SK-N-SH (cell line): ENCODE data around the gene GOLT1A.

ENCODE experiments used
- EP300 ChIP-seq, 2 experiments: IDR thresholded peaks; 2 replicates each; pipeline versions ENCODE4 v1.4.0 to v1.6.1; 2012; ENCODE audit warnings: borderline replicate concordance in 1 of 2, low read depth in 1 of 2, low read length in 1 of 2
- EZH2phosphoT487 ChIP-seq: fragments of 200-600 bp; sonication (generic); IDR thresholded peaks from 2 replicates; pipeline ENCODE4 v1.6.1; 2017; ENCODE audit warnings: low read depth, mixed run types, mild to moderate bottlenecking, antibody characterized with exemption, moderate library complexity, borderline replicate concordance
- FOXJ3 ChIP-seq: sonication (generic); formaldehyde crosslinking; IDR thresholded peaks from 2 replicates; pipeline ENCODE4 v1.5.1; 2020; ENCODE audit warnings: mild to moderate bottlenecking, missing genetic modification reagents
- GABPA ChIP-seq: IDR thresholded peaks from 2 replicates; pipeline ENCODE4 v1.4.0; 2012; ENCODE audit warnings: low read depth, mild to moderate bottlenecking
- GATA2 ChIP-seq: sonication (generic); formaldehyde crosslinking; IDR thresholded peaks from 2 replicates; pipeline ENCODE4 v1.5.0; 2020; ENCODE audit warnings: mild to moderate bottlenecking, missing genetic modification reagents
- JUND ChIP-seq: IDR thresholded peaks from 2 replicates; pipeline ENCODE4 v1.4.0; 2012
- MEF2A ChIP-seq: IDR thresholded peaks from 2 replicates; pipeline ENCODE4 v1.4.0; 2012; ENCODE audit warnings: low read depth, borderline replicate concordance
- MXI1 ChIP-seq: IDR thresholded peaks from 2 replicates; pipeline ENCODE4 v1.6.1; 2012; ENCODE audit warnings: mild to moderate bottlenecking, low read depth, low read length, improper control_type of control experiment
- NFIC ChIP-seq: IDR thresholded peaks from 2 replicates; pipeline ENCODE4 v1.4.0; 2012; ENCODE audit warnings: borderline replicate concordance
- POLR2AphosphoS5 ChIP-seq: IDR thresholded peaks from 2 replicates; pipeline ENCODE4 v1.6.1; 2012; ENCODE audit warnings: low read depth, low read length
- TF ChIP-seq, protein P1 (sequence below): fragments of 200-600 bp; sonication (generic); IDR thresholded peaks from 2 replicates; pipeline ENCODE4 v1.6.1; 2017; ENCODE audit warnings: antibody characterized with exemption, mild to moderate bottlenecking, moderate library complexity
- TF ChIP-seq, protein P2 (sequence below): IDR thresholded peaks from 2 replicates; pipeline ENCODE4 v1.4.0; 2012; ENCODE audit warnings: low read depth, borderline replicate concordance
- TF ChIP-seq, protein P3 (sequence below): IDR thresholded peaks from 2 replicates; pipeline ENCODE4 v1.4.0; 2012; ENCODE audit warnings: low read depth, borderline replicate concordance

DNA sequence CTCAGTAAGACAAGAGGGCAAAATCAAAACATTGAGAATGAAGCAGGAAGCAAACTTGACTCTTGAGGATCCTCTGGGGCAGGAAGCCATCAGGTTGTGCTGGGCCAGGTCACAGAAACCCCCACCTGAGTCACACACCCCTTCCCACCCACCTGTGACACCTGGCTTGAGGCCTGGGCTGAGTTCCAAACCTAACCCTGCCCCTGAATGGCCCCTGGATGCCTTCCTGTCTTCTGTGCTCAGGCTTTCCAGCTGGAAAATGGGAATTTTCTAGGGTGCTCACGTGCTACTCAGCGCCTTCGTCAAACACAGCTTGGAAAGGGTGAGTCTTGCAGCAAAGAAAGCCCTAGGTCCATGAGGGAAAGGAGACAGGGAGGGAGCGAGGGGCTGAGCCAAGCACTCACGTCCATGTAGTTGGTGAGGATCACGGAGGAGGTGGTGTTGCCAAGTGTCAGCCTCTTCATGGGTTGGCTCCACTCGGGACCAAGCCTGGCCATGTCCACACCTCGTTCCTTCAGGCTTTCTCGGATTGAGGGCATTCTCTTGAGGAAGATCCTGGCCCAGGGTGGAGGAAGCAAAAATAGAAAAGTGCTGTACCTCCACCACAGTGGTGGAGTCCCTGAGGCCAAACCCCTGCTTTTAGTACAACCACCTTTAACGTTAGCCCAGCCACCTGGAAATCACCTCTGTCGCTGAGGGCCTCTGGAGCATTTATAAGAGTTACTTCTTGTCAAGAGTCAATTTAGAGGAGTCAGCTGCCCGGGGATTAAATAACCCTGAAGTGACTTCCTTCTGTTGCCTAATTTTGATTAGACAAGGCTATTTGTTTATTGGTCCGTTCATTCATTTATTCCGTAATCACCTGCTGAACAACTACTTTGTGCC, 51.9 kb downstream of the GOLT1A start:
- TF ChIP-seq EP300 (IDR thresholded peaks at IDR 0.05; ENCODE audit: borderline replicate concordance in 1 of 2, low read depth in 1 of 2, low read length in 1 of 2) (no peak), MEF2A (no peak), EZH2phosphoT487 (no peak), POLR2AphosphoS5 (no peak), NFIC (no peak), JUND (no peak), MXI1 (no peak), GATA2 (CRISPR knock-in tag) (no peak), FOXJ3 (CRISPR knock-in tag) (no peak), GABPA (no peak)
- TF ChIP-seq, protein P1, sequence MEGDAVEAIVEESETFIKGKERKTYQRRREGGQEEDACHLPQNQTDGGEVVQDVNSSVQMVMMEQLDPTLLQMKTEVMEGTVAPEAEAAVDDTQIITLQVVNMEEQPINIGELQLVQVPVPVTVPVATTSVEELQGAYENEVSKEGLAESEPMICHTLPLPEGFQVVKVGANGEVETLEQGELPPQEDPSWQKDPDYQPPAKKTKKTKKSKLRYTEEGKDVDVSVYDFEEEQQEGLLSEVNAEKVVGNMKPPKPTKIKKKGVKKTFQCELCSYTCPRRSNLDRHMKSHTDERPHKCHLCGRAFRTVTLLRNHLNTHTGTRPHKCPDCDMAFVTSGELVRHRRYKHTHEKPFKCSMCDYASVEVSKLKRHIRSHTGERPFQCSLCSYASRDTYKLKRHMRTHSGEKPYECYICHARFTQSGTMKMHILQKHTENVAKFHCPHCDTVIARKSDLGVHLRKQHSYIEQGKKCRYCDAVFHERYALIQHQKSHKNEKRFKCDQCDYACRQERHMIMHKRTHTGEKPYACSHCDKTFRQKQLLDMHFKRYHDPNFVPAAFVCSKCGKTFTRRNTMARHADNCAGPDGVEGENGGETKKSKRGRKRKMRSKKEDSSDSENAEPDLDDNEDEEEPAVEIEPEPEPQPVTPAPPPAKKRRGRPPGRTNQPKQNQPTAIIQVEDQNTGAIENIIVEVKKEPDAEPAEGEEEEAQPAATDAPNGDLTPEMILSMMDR, result no peak
- TF ChIP-seq, protein P2, sequence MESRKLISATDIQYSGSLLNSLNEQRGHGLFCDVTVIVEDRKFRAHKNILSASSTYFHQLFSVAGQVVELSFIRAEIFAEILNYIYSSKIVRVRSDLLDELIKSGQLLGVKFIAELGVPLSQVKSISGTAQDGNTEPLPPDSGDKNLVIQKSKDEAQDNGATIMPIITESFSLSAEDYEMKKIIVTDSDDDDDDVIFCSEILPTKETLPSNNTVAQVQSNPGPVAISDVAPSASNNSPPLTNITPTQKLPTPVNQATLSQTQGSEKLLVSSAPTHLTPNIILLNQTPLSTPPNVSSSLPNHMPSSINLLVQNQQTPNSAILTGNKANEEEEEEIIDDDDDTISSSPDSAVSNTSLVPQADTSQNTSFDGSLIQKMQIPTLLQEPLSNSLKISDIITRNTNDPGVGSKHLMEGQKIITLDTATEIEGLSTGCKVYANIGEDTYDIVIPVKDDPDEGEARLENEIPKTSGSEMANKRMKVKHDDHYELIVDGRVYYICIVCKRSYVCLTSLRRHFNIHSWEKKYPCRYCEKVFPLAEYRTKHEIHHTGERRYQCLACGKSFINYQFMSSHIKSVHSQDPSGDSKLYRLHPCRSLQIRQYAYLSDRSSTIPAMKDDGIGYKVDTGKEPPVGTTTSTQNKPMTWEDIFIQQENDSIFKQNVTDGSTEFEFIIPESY, result no peak
- TF ChIP-seq, protein P3, sequence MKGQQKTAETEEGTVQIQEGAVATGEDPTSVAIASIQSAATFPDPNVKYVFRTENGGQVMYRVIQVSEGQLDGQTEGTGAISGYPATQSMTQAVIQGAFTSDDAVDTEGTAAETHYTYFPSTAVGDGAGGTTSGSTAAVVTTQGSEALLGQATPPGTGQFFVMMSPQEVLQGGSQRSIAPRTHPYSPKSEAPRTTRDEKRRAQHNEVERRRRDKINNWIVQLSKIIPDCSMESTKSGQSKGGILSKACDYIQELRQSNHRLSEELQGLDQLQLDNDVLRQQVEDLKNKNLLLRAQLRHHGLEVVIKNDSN, result no peak
